GM12878 (cell line): Measurements from ENCODE around the gene LSAMP. TPM values are rescaled to one million over a fixed set of nuclear protein-coding genes. Genes with fewer than 3 reads are reported as not detected.

Experiments used
- ATAC-seq: fragments of 200-7000 bp; cut with Tn5 transposase; 3 replicates; pipeline ENCODE4 v1.9.1; 2020; ENCODE audit warnings: mild to moderate bottlenecking, moderate library complexity
- BruUV-seq: library from RNA; stranded (reverse); fragments of 400-500 nt; replicated peaks from 2 replicates; lab custom pipeline; 2021; lab: Mats Ljungman, UMichigan
- CTCF ChIA-PET: fragments of 300-600 bp; sonication (Branson Sonifier 250); formaldehyde crosslinking; extraction: SDS; loops from one replicate; lab custom pipeline; 2021; ENCODE audit warnings: inconsistent platforms; lab: Yijun Ruan, JAX
- POLR2A ChIA-PET: fragments of 350-600 bp; formaldehyde crosslinking; extraction: SDS; loops from one replicate; lab custom pipeline; 2021; ENCODE audit warnings: inconsistent platforms; lab: Charles Lee
- RAD21 ChIA-PET: fragments of 300-600 bp; sonication (Branson Sonifier 250); formaldehyde crosslinking; loops from one replicate; lab custom pipeline; 2023; ENCODE audit warnings: antibody characterized with exemption; ENCODE audit not compliant: unreplicated experiment; lab: Charles Lee
- SMC1A ChIA-PET: fragments of 300-600 bp; sonication (Branson Sonifier 250); formaldehyde crosslinking; loops from one replicate; lab custom pipeline; 2023; ENCODE audit not compliant: unreplicated experiment, uncharacterized antibody; lab: Charles Lee
- DNase-seq: peaks from one replicate; pipeline ENCODE4 v3.0.0-alpha.2; 2011; ENCODE audit warnings: low read depth, low spot score
- FAIRE-seq: peaks from 3 replicates; lab custom pipeline; 2011; peaks lifted over from hg19 to GRCh38; lab: Jason Lieb, UNC
- H2AFZ ChIP-seq: 2 replicates; pipeline ENCODE4 v1.6.0; 2011; ENCODE audit warnings: low read depth, low read length, control low read depth; ENCODE audit not compliant: control insufficient read depth
- H3K27ac ChIP-seq: 2 replicates; pipeline ENCODE4 v1.5.1; 2011; ENCODE audit warnings: control low read depth; ENCODE audit not compliant: control insufficient read depth, insufficient read depth
- H3K27me3 ChIP-seq, 2 experiments: replicated peaks in 1 of 2; 2 replicates each; pipeline versions ENCODE4 v1.6.0 to v1.6.1; 2011; ENCODE audit warnings: low read length in 1 of 2; ENCODE audit not compliant: control insufficient read depth in 2 of 2, insufficient read depth in 2 of 2
- H3K36me3 ChIP-seq, 2 experiments: 2 replicates each; pipeline ENCODE4 v1.5.1; 2011; ENCODE audit warnings: low read length in 1 of 2; ENCODE audit not compliant: control insufficient read depth in 2 of 2, insufficient read depth in 2 of 2
- H3K4me1 ChIP-seq: 2 replicates; pipeline ENCODE4 v1.6.1; 2011; ENCODE audit warnings: mild to moderate bottlenecking, low read length, moderate library complexity, mixed read lengths; ENCODE audit not compliant: control insufficient read depth, insufficient read depth
- H3K4me2 ChIP-seq: 2 replicates; pipeline ENCODE4 v1.6.0; 2011; ENCODE audit warnings: control low read depth; ENCODE audit not compliant: control insufficient read depth, insufficient read depth
- H3K4me3 ChIP-seq: fragments of 200-600 bp; sonication (generic); 2 replicates; pipeline ENCODE4 v1.5.1; 2016
- H3K79me2 ChIP-seq: 2 replicates; pipeline ENCODE4 v1.6.0; 2011; ENCODE audit warnings: low read length; ENCODE audit not compliant: control insufficient read depth, insufficient read depth
- H3K9ac ChIP-seq: 2 replicates; pipeline ENCODE4 v1.8.0; 2011; ENCODE audit warnings: low read length, control low read depth, mixed read lengths; ENCODE audit not compliant: control insufficient read depth, insufficient read depth
- H3K9me3 ChIP-seq: replicated peaks from 3 replicates; pipeline ENCODE4 v1.5.1; 2011; ENCODE audit warnings: mild to moderate bottlenecking, low read length; ENCODE audit not compliant: control insufficient read depth, insufficient read depth
- H4K20me1 ChIP-seq: 2 replicates; pipeline ENCODE4 v1.6.0; 2011; ENCODE audit not compliant: control insufficient read depth, insufficient read depth
- MYB ChIP-seq: fragments of 150-350 bp; IDR thresholded peaks from 2 replicates; pipeline ENCODE4 v1.6.1; 2014; ENCODE audit warnings: mild to moderate bottlenecking, low read depth, low read length, borderline replicate concordance
- MYC ChIP-seq: IDR thresholded peaks from 2 replicates; pipeline ENCODE4 v1.6.1; 2011; ENCODE audit warnings: mild to moderate bottlenecking, low read length, moderate library complexity, inconsistent platforms; ENCODE audit not compliant: insufficient read depth, insufficient replicate concordance, insufficient read length, severe bottlenecking
- NR2C2 ChIP-seq: IDR thresholded peaks from 2 replicates; pipeline ENCODE4 v1.6.1; 2011; ENCODE audit warnings: borderline replicate concordance, low read depth; ENCODE audit not compliant: control insufficient read depth, insufficient read length
- RUNX3 ChIP-seq: IDR thresholded peaks from 2 replicates; pipeline ENCODE4 v1.6.1; 2012; ENCODE audit warnings: low read length, inconsistent platforms
- SUZ12 ChIP-seq: fragments of 200-600 bp; sonication (generic); IDR thresholded peaks from one replicate; pipeline ENCODE4 v1.6.1; 2018; ENCODE audit warnings: antibody characterized with exemption, mild to moderate bottlenecking; ENCODE audit not compliant: unreplicated experiment
- WRNIP1 ChIP-seq: IDR thresholded peaks from 2 replicates; pipeline ENCODE4 v1.6.1; 2011; ENCODE audit warnings: low read depth, low read length, improper control_type of control experiment, borderline replicate concordance
- YBX1 ChIP-seq: fragments of 450-650 bp; IDR thresholded peaks from 2 replicates; pipeline ENCODE4 v1.6.1; 2016; ENCODE audit warnings: antibody characterized with exemption
- ZBED1 ChIP-seq: IDR thresholded peaks from 2 replicates; pipeline ENCODE4 v1.6.1; 2016; ENCODE audit warnings: borderline replicate concordance
- ZNF207 ChIP-seq: fragments of 450-650 bp; IDR thresholded peaks from 2 replicates; pipeline ENCODE4 v1.6.1; 2014; ENCODE audit warnings: antibody characterized with exemption, mild to moderate bottlenecking, borderline replicate concordance
- WGBS: methylation state at CpG from one replicate; pipeline ENCODE4 v1.1.6; 2016; ENCODE audit warnings: low lambda C conversion rate; ENCODE audit not compliant: insufficient replicate concordance, insufficient coverage; ENCODE audit errors: missing lambda C conversion rate; 5-methylcytosine and 5-hydroxymethylcytosine counted together
- in situ Hi-C: fragments of 300-500 bp; cut with MboI; formaldehyde crosslinking; loops from 9 replicates; pipeline ENCODE4 v1.14.3; 2018; ENCODE audit warnings: mixed read lengths
- intact Hi-C: fragments of 100-400 bp; cut with micrococcal nuclease; formaldehyde crosslinking; loops from one replicate; pipeline ENCODE4 v1.14.2; 2022; ENCODE audit not compliant: unreplicated experiment
- polyA plus RNA-seq, 11 experiments: library from polyadenylated mRNA; depleted of rRNA in 4 of 11; unstranded in 6 of 11; stranded (reverse) in 5 of 11; fragments of >200 nt; fragmentation: Nextera tagmentation in 4 of 11; fragmentation: Illumina TruSeq in 1 of 11; extraction: Ambion mirVana in 4 of 11; extraction: Trizol in 1 of 11; gene quantifications; 1 replicate in 1 of 11; 2 replicates in 10 of 11; pipeline versions ENCODE4 v1.2.1 to v1.2.3, GENCODE V29; 2011 to 2016; ENCODE audit warnings: inconsistent platforms in 2 of 11, missing spikeins in 2 of 11, low read depth in 1 of 11
- total RNA-seq, 4 experiments: library from RNA; depleted of rRNA in 3 of 4; stranded (reverse); fragments of >200 nt in 3 of 4; fragmentation: Illumina TruSeq in 1 of 4; extraction: Trizol in 1 of 4; gene quantifications; 2 replicates each; pipeline versions ENCODE4 v1.2.1 to v1.2.3, GENCODE V29; 2013 to 2021
- TF ChIP-seq, protein P1 (sequence below): fragments of 450-650 bp; IDR thresholded peaks from 2 replicates; pipeline ENCODE4 v1.6.1; 2018; ENCODE audit warnings: borderline replicate concordance, mild to moderate bottlenecking; ENCODE audit not compliant: partially characterized antibody
- TF ChIP-seq, protein P2 (sequence below): IDR thresholded peaks from 2 replicates; pipeline ENCODE4 v1.6.1; 2011; ENCODE audit warnings: low read depth, low read length, improper control_type of control experiment, borderline replicate concordance
- TF ChIP-seq, protein P3 (sequence below): fragments of 450-650 bp; formaldehyde crosslinking; IDR thresholded peaks from 2 replicates; pipeline ENCODE4 v1.4.0; 2022; ENCODE audit warnings: mild to moderate bottlenecking, moderate library complexity

The LSAMP gene
- total and polyA plus RNA-seq, 10 of the 15 experiments (the other 5 are each of a cell fraction or from before 2014, with no cell fraction given): 2.0 to 12.7 (median 6.5) TPM

DNA sequence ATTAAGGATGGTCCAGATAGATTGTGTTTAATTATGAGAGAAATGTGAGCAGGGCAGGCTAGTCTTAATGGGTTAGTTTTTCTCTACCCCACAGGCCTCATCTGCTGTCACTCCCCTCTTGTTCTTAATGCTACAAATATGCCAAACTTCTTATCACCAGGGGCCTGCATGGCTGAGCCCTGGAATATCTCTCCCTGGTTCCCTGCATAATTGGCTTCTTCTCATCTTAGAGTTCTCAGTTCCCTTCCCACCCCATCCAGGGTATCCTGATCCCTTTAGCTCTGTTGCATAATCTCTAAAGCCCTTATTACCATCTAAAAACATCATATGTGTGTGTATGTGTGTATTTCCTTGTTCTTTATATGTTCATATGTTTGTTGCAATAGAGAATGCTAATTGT, 279.6 kb downstream of the LSAMP start:
- TF ChIP-seq, protein P1, sequence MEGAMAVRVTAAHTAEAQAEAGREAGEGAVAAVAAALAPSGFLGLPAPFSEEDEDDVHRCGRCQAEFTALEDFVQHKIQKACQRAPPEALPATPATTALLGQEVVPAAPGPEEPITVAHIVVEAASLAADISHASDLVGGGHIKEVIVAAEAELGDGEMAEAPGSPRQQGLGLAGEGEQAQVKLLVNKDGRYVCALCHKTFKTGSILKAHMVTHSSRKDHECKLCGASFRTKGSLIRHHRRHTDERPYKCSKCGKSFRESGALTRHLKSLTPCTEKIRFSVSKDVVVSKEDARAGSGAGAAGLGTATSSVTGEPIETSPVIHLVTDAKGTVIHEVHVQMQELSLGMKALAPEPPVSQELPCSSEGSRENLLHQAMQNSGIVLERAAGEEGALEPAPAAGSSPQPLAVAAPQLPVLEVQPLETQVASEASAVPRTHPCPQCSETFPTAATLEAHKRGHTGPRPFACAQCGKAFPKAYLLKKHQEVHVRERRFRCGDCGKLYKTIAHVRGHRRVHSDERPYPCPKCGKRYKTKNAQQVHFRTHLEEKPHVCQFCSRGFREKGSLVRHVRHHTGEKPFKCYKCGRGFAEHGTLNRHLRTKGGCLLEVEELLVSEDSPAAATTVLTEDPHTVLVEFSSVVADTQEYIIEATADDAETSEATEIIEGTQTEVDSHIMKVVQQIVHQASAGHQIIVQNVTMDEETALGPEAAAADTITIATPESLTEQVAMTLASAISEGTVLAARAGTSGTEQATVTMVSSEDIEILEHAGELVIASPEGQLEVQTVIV: no peak
- TF ChIP-seq YBX1 (no peak), SUZ12 (no peak), ZNF207 (no peak)
- Histone ChIP-seq H3K27ac (no peak overlapping the region), H2AFZ (no peak overlapping the region), H4K20me1 (no peaks in the 10 kb centered on the region), H3K9me3 (no peaks in the 10 kb centered on the region), H3K79me2 (no peaks in the 10 kb centered on the region), H3K4me3 (no peak overlapping the region), H3K9ac (no peak overlapping the region), H3K4me2 (no peak overlapping the region), H3K27me3 (no peaks in the 10 kb centered on the region; a peak in 1 of 4 replicates), H3K36me3 (no peaks in the 10 kb centered on the region), H3K4me1 (no peaks in the 10 kb centered on the region)
- SMC1A ChIA-PET: no interaction called here
- in situ Hi-C loops: no loop called here
- POLR2A ChIA-PET: no interaction called here
- intact Hi-C loops: no loop called here
- FAIRE-seq (no peak), DNase-seq (no peak), ATAC-seq (no peak)
- BruUV-seq: no TSS peak
- RAD21 ChIA-PET: no interaction called here
- CTCF ChIA-PET: no interaction called here

DNA sequence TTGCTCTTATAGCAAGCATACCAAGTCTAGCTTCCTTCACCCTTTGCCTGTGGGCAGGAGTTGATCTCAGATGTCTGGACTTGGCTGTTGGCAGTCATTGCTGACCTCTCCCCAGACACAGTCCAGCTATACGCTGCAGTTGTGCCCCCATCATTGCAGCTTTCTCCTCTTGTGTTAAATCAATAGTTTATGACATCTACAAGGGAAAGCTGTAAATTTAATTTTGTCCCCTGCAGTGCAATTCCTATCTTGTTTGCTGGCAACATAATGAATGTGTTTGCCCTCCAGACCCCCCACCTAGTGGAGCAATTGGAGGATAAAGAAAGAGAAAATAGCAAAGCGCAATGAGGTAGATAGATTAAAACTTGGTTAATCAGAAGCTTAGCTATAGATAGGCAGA, 280.2 kb downstream of the LSAMP start:
- no peak overlapping the region for H3K27ac ChIP-seq
- ChIA-PET RAD21 (interaction anchor here (0.6 kb wide), 1 partner anchor 173 kb away, joined by 3 read pairs; no protein-coding TSS in a partner anchor), SMC1A (no interaction called here), POLR2A (no interaction called here), CTCF (no interaction called here)
- no peaks in the 10 kb centered on the region for H3K4me1 ChIP-seq
- H3K36me3 ChIP-seq: no peaks in the 10 kb centered on the region
- intact Hi-C loops: no loop called here
- in situ Hi-C loops: no loop called here
- H3K9ac ChIP-seq: no peak overlapping the region
- no peak overlapping the region for H2AFZ ChIP-seq
- ATAC-seq: no peak
- H3K27me3 ChIP-seq: no peaks in the 10 kb centered on the region; a peak in 1 of 4 replicates
- FAIRE-seq: no peak
- H3K9me3 ChIP-seq: no peaks in the 10 kb centered on the region
- H3K4me3 ChIP-seq: no peak overlapping the region
- H4K20me1 ChIP-seq: no peaks in the 10 kb centered on the region
- WGBS: 53% methylated on average over 2 of the region's 2 CpGs
- no TSS peak for BruUV-seq
- H3K79me2 ChIP-seq: no peaks in the 10 kb centered on the region
- no peak overlapping the region for H3K4me2 ChIP-seq
- no peak for DNase-seq
- TF ChIP-seq MYB (no peak), RUNX3 (no peak), NR2C2 (no peak), WRNIP1 (no peak), MYC (no peak), ZBED1 (no peak)
- TF ChIP-seq, protein P2, sequence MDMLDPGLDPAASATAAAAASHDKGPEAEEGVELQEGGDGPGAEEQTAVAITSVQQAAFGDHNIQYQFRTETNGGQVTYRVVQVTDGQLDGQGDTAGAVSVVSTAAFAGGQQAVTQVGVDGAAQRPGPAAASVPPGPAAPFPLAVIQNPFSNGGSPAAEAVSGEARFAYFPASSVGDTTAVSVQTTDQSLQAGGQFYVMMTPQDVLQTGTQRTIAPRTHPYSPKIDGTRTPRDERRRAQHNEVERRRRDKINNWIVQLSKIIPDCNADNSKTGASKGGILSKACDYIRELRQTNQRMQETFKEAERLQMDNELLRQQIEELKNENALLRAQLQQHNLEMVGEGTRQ: no peak
- TF ChIP-seq, protein P3, sequence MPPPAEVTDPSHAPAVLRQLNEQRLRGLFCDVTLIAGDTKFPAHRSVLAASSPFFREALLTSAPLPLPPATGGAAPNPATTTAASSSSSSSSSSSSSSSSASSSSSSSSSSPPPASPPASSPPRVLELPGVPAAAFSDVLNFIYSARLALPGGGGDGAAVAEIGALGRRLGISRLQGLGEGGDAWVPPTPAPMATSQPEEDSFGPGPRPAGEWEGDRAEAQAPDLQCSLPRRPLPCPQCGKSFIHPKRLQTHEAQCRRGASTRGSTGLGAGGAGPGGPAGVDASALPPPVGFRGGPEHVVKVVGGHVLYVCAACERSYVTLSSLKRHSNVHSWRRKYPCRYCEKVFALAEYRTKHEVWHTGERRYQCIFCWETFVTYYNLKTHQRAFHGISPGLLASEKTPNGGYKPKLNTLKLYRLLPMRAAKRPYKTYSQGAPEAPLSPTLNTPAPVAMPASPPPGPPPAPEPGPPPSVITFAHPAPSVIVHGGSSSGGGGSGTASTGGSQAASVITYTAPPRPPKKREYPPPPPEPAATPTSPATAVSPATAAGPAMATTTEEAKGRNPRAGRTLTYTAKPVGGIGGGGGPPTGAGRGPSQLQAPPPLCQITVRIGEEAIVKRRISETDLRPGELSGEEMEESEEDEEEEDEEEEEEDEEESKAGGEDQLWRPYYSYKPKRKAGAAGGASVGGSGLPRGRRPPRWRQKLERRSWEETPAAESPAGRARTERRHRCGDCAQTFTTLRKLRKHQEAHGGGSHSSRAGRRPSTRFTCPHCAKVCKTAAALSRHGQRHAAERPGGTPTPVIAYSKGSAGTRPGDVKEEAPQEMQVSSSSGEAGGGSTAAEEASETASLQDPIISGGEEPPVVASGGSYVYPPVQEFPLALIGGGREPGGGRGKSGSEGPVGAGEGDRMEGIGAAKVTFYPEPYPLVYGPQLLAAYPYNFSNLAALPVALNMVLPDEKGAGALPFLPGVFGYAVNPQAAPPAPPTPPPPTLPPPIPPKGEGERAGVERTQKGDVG: no peak
